Measurements from ENCODE around the gene GBGT1. TPM values are rescaled to one million over a fixed set of nuclear protein-coding genes. Genes with fewer than 3 reads are reported as not detected.
A peak's percentile ranks its signal among the peaks of the same experiment; 100 is the strongest.

GBGT1 gene
- total and polyA plus RNA-seq, 4 experiments from 2014 or later = 0.16 to 6.3 (median 2.1) TPM

GRCh38 chr9:133121915-133122550 is 41.7 kb downstream of the GBGT1 start:
- Mint-ChIP-seq H3K4me3 (peak overlapping the region in 7 of 8 donors; percentile 52 to 81 (median 66)), H3K36me3 (peaks cover 0 to 20% of the 10 kb centered on the region in 2 donors), H3K9me3 (peaks cover 0 to 2% (median 0%) of the 10 kb centered on the region in 8 donors), H3K27ac (peak overlapping the region; percentile 95 to 100 (median 98)), H3K27me3 (no peaks in the 10 kb centered on the region), H3K4me1 (peaks cover 41 to 88% (median 68%) of the 10 kb centered on the region in 4 donors)
- Histone ChIP-seq H3K9me3 (ENCODE audit: control insufficient read depth in 1 of 2, low read length in 2 of 2) (no peaks in the 10 kb centered on the region), H3K27ac (ENCODE audit: low read depth, low read length) (peak overlapping the region; percentile 88), H3K27me3 (ENCODE audit: insufficient read depth, low read length) (no peaks in the 10 kb centered on the region), H3K4me1 (ENCODE audit: insufficient read depth, low read length) (peaks cover 93% of the 10 kb centered on the region), H3K36me3 (ENCODE audit: insufficient read depth, low read length) (peaks cover 3% of the 10 kb centered on the region), H3K4me3 (ENCODE audit: low read length in 2 of 2) (peak overlapping the region in 1 of 2 donors; percentile 51)
- intact Hi-C loops (cut with micrococcal nuclease) = loop anchor here (1.0 kb wide), 3 partner anchors 9 to 27 kb away; no protein-coding TSS in a partner anchor
- no peak for DNase-seq
- POLR2A ChIA-PET (ENCODE audit: partially characterized antibody) = interaction anchor here (1.1 to 25.7 kb wide), 5 partner anchors 9 to 92 kb away, joined by 3 to 345 read pairs (median 17); partner anchors contain the start of gene GTF3C5
- CTCF ChIA-PET (ENCODE audit: partially characterized antibody) = interaction anchor here (0.9 to 30.1 kb wide), 4 partner anchors 9 to 30 kb away, joined by 4 to 596 read pairs (median 4); no protein-coding TSS in a partner anchor

- H3K4me3 Mint-ChIP-seq = peak within 1 kb of the TSS; percentile 69 to 84 (median 80)
- Histone ChIP-seq H3K9me3 (ENCODE audit: control insufficient read depth in 1 of 2, low read length in 2 of 2) (no peaks in the 10 kb centered on the region), H3K4me1 (ENCODE audit: insufficient read depth, low read length) (peaks cover 93% of the 10 kb centered on the region), H3K36me3 (ENCODE audit: insufficient read depth, low read length) (peaks cover 4% of the 10 kb centered on the region), H3K4me3 (ENCODE audit: low read length in 2 of 2) (peak within 1 kb of the TSS in 1 of 2 donors; percentile 55), H3K27me3 (ENCODE audit: insufficient read depth, low read length) (no peaks in the 10 kb centered on the region), H3K27ac (ENCODE audit: low read depth, low read length) (peak within 1 kb of the TSS; percentile 88)
- POLR2A ChIA-PET (ENCODE audit: partially characterized antibody) = interaction anchor here (1.1 to 25.7 kb wide), 5 partner anchors 10 to 91 kb away, joined by 6 to 345 read pairs (median 17); partner anchors contain the start of gene GTF3C5
- H3K27me3 Mint-ChIP-seq = no peaks in the 10 kb centered on the region
- H3K9me3 Mint-ChIP-seq = no peaks in the 10 kb centered on the region
- peaks cover 0 to 17% of the 10 kb centered on the region in 2 donors for H3K36me3 Mint-ChIP-seq
- H3K4me1 Mint-ChIP-seq = peaks cover 36 to 86% (median 64%) of the 10 kb centered on the region in 4 donors
- intact Hi-C loops (cut with micrococcal nuclease) = loop anchor here (1.0 kb wide), 3 partner anchors 10 to 28 kb away; no protein-coding TSS in a partner anchor
- peak; percentile 85 to 91 (median 87) for DNase-seq
- CTCF ChIA-PET (ENCODE audit: partially characterized antibody) = interaction anchor here (30.1 kb wide), 1 partner anchor 31 kb away, joined by 596 read pairs; no protein-coding TSS in a partner anchor
- H3K27ac Mint-ChIP-seq = peak within 1 kb of the TSS; percentile 95 to 100 (median 98)
These were observed 42.4 kb downstream of the GBGT1 start, which contains the start of gene RALGDS for GRCh38 chr9:133121198-133121914. TSS of gene RALGDS (minus strand) at chr9:133121240. CDS start at chr9:133121154, 86 bp downstream.

GRCh38 chr9:133120501-133121197 is 43.1 kb downstream of the GBGT1 start:
- Mint-ChIP-seq H3K27ac (peak overlapping the region; percentile 64 to 94 (median 86)), H3K27me3 (no peaks in the 10 kb centered on the region), H3K9me3 (no peaks in the 10 kb centered on the region), H3K4me1 (peaks cover 35 to 86% (median 59%) of the 10 kb centered on the region in 4 donors), H3K36me3 (peaks cover 0 to 16% of the 10 kb centered on the region in 2 donors), H3K4me3 (peak overlapping the region; percentile 69 to 84 (median 79))
- peaks cover 4% of the 10 kb centered on the region for H3K36me3 ChIP-seq (ENCODE audit: insufficient read depth, low read length)
- peaks cover 93% of the 10 kb centered on the region for H3K4me1 ChIP-seq (ENCODE audit: insufficient read depth, low read length)
- H3K4me3 ChIP-seq (ENCODE audit: low read length in 2 of 2) = peak overlapping the region in 1 of 2 donors; percentile 55
- intact Hi-C loops (cut with micrococcal nuclease) = loop anchor here (1.0 kb wide), 3 partner anchors 11 to 29 kb away; no protein-coding TSS in a partner anchor
- peak overlapping the region; percentile 70 for H3K27ac ChIP-seq (ENCODE audit: low read depth, low read length)
- no peaks in the 10 kb centered on the region for H3K27me3 ChIP-seq (ENCODE audit: insufficient read depth, low read length)
- ChIA-PET POLR2A (ENCODE audit: partially characterized antibody) (interaction anchor here (1.1 to 25.7 kb wide), 5 partner anchors 10 to 90 kb away, joined by 6 to 345 read pairs (median 17); partner anchors contain the start of gene GTF3C5), CTCF (ENCODE audit: partially characterized antibody) (interaction anchor here (30.1 kb wide), 1 partner anchor 31 kb away, joined by 596 read pairs; no protein-coding TSS in a partner anchor)
- no peak for DNase-seq
- no peaks in the 10 kb centered on the region for H3K9me3 ChIP-seq (ENCODE audit: control insufficient read depth in 1 of 2, low read length in 2 of 2)

- Mint-ChIP-seq H3K27me3 (no peaks in the 10 kb centered on the region), H3K9me3 (no peaks in the 10 kb centered on the region), H3K27ac (peak overlapping the region; percentile 62 to 91 (median 73)), H3K4me3 (peak overlapping the region; percentile 39 to 84 (median 74)), H3K4me1 (peaks cover 32 to 86% (median 60%) of the 10 kb centered on the region in 4 donors), H3K36me3 (peaks cover 0 to 15% of the 10 kb centered on the region in 2 donors)
- intact Hi-C loops (cut with micrococcal nuclease) = no loop called here
- H3K4me3 ChIP-seq (ENCODE audit: low read length in 2 of 2) = peak overlapping the region in 1 of 2 donors; percentile 55
- H3K36me3 ChIP-seq (ENCODE audit: insufficient read depth, low read length) = peaks cover 4% of the 10 kb centered on the region
- no peaks in the 10 kb centered on the region for H3K9me3 ChIP-seq (ENCODE audit: control insufficient read depth in 1 of 2, low read length in 2 of 2)
- CTCF ChIA-PET (ENCODE audit: partially characterized antibody) = interaction anchor here (30.1 kb wide), 1 partner anchor 32 kb away, joined by 596 read pairs; no protein-coding TSS in a partner anchor
- DNase-seq = peak in 1 of 5 donors; percentile 38
- no peaks in the 10 kb centered on the region for H3K27me3 ChIP-seq (ENCODE audit: insufficient read depth, low read length)
- H3K4me1 ChIP-seq (ENCODE audit: insufficient read depth, low read length) = peaks cover 93% of the 10 kb centered on the region
- H3K27ac ChIP-seq (ENCODE audit: low read depth, low read length) = no peak overlapping the region
- POLR2A ChIA-PET (ENCODE audit: partially characterized antibody) = interaction anchor here (0.6 to 25.7 kb wide), 8 partner anchors 10 to 90 kb away, joined by 3 to 345 read pairs (median 12); partner anchors contain the start of gene GTF3C5
These were observed 43.7 kb downstream of the GBGT1 start for GRCh38 chr9:133119846-133120500.

GRCh38 chr9:133119103-133119845 is 44.4 kb downstream of the GBGT1 start:
- DNase-seq = peak in 1 of 5 donors; percentile 11
- H3K27me3 ChIP-seq (ENCODE audit: insufficient read depth, low read length) = no peaks in the 10 kb centered on the region
- H3K4me3 ChIP-seq (ENCODE audit: low read length in 2 of 2) = no peak overlapping the region
- H3K9me3 ChIP-seq (ENCODE audit: control insufficient read depth in 1 of 2, low read length in 2 of 2) = no peaks in the 10 kb centered on the region
- ChIA-PET CTCF (ENCODE audit: partially characterized antibody) (interaction anchor here (1.3 to 30.1 kb wide), 3 partner anchors 9 to 33 kb away, joined by 3 to 596 read pairs (median 10); no protein-coding TSS in a partner anchor), POLR2A (ENCODE audit: partially characterized antibody) (interaction anchor here (0.5 to 25.7 kb wide), 7 partner anchors 9 to 136 kb away, joined by 3 to 345 read pairs (median 3); no protein-coding TSS in a partner anchor)
- Mint-ChIP-seq H3K9me3 (no peaks in the 10 kb centered on the region), H3K27me3 (no peaks in the 10 kb centered on the region), H3K27ac (peak overlapping the region in 6 of 7 donors; percentile 59 to 81 (median 76)), H3K4me1 (peaks cover 28 to 86% (median 57%) of the 10 kb centered on the region in 4 donors), H3K36me3 (peaks cover 0 to 11% of the 10 kb centered on the region in 2 donors), H3K4me3 (peak overlapping the region in 7 of 8 donors; percentile 39 to 84 (median 58))
- H3K4me1 ChIP-seq (ENCODE audit: insufficient read depth, low read length) = peaks cover 93% of the 10 kb centered on the region
- H3K27ac ChIP-seq (ENCODE audit: low read depth, low read length) = no peak overlapping the region
- H3K36me3 ChIP-seq (ENCODE audit: insufficient read depth, low read length) = peaks cover 4% of the 10 kb centered on the region
- intact Hi-C loops (cut with micrococcal nuclease) = no loop called here
